Subcutaneous adipose tissue (tissue), 4 donors: Measurements from ENCODE around the gene NDOR1. TPM values are rescaled to one million over a fixed set of nuclear protein-coding genes. Genes with fewer than 3 reads are reported as not detected.

Source experiments
- total RNA-seq, 4 donors: library from RNA; depleted of rRNA; stranded (reverse); fragments of >200 nt; gene quantifications; one replicate each; pipeline ENCODE4 v1.1.0, GENCODE V29; 2016
- TF ChIP-seq, protein P1 (sequence below): fragments of 450-650 bp; IDR thresholded peaks from one replicate; pipeline ENCODE4 v1.5.1; 2016; ENCODE audit warnings: low read depth, mild to moderate bottlenecking, control low read depth, antibody characterized with exemption, moderate library complexity

Gene NDOR1
- total RNA-seq, 4 donors from 2014 or later = 2.6 to 6.2 (median 3.7) TPM

DNA sequence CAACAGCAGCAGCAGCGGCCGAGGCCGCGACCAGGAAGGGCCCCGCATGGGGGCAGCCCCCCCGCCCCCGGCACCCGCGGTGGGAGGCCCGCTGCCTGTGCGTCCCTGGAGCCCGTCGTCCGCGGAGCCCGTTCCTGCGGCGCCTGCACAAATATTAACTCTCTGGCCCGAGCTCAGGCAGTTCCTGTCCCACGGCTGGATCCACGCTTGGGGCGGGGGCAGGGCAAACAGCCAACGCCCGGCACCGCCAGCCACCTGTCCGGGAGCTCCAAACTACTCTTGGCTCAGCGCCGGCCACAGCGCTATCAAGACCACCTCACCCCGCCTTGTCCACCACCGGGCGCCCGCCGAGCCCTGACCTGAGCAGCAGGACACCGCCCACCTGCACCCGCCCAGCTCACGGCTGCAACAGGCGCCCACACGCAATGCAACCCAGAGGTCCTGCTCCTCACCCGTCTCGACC lies 35.6 kb upstream of the NDOR1 start, which contains the start of gene LRRC26:
Gene LRRC26, minus strand, starts transcription at position 156 of the 463 bp plus-strand sequence. Its CDS starts 108 bp downstream, at position 48.
- TF ChIP-seq, protein P1, sequence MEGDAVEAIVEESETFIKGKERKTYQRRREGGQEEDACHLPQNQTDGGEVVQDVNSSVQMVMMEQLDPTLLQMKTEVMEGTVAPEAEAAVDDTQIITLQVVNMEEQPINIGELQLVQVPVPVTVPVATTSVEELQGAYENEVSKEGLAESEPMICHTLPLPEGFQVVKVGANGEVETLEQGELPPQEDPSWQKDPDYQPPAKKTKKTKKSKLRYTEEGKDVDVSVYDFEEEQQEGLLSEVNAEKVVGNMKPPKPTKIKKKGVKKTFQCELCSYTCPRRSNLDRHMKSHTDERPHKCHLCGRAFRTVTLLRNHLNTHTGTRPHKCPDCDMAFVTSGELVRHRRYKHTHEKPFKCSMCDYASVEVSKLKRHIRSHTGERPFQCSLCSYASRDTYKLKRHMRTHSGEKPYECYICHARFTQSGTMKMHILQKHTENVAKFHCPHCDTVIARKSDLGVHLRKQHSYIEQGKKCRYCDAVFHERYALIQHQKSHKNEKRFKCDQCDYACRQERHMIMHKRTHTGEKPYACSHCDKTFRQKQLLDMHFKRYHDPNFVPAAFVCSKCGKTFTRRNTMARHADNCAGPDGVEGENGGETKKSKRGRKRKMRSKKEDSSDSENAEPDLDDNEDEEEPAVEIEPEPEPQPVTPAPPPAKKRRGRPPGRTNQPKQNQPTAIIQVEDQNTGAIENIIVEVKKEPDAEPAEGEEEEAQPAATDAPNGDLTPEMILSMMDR = no peak

DNA sequence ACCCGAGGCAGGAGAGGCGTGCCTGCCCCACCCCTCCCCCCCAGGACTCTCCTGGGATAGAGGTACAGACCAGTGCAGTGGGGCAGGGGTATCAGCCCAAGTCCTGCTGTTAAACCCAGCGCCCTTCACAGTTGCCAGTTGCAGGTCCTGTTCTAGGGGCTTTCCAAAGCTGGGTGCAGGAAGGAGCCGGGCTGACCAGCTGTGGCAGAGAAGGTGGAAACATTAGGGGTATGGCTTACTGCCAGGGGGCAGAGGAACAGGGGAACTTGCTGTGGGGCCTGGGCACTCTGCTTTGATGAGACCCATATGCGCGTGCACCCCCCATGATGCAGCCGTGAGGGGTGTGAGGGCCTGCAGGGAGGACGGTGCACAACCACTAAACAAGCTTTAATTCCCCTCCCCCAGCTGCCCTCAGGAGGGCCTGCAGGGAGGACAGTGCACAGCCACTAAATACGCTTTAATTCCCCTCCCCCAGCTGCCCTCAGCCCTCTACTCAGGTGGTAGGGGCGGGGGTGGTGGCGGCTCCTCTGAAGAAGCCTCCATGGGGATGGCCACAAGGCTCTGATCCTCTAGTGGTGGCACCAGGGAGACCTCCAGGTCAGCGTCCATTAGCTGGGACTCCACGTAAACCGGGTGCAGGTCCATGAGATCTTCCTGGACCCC lies 34.9 kb upstream of the NDOR1 start:
- TF ChIP-seq, protein P1 = no peak

DNA sequence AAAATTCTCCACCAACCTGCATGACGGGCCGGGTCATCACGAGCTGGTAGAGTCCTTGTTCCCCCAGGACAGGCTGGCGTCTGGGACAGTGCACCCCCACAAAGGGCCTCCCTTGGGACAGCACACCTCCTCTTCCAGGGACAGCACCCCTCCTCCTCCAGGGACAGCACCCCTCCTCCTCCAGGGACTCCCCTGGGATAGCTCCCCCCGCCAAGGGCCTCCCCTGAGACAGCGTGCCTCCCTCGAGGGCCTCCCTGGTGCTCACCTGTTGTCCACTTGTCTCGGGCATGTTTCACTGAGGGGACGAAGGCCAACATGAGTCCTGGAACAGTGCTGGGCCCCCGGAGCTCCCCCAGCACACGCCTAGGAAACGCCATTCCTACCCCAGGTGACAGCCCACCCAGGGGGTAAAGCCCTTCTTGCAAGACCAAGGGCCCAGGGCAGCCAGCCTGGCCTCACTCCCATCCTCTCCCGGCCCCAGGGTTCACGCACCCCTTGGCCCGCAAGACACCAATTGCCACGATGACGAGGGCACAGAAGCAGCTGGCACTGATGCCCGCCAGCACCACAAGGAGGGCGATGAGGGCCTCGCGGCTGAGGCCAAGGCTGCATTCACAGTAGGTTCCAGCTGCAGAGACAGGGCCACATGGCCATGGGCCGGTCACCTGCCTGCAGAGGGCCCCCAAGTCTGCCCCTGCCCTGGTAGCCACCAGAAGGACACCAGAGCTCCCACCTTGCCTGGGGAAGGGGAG lies 34.2 kb upstream of the NDOR1 start:
- TF ChIP-seq, protein P1 = no peak

DNA sequence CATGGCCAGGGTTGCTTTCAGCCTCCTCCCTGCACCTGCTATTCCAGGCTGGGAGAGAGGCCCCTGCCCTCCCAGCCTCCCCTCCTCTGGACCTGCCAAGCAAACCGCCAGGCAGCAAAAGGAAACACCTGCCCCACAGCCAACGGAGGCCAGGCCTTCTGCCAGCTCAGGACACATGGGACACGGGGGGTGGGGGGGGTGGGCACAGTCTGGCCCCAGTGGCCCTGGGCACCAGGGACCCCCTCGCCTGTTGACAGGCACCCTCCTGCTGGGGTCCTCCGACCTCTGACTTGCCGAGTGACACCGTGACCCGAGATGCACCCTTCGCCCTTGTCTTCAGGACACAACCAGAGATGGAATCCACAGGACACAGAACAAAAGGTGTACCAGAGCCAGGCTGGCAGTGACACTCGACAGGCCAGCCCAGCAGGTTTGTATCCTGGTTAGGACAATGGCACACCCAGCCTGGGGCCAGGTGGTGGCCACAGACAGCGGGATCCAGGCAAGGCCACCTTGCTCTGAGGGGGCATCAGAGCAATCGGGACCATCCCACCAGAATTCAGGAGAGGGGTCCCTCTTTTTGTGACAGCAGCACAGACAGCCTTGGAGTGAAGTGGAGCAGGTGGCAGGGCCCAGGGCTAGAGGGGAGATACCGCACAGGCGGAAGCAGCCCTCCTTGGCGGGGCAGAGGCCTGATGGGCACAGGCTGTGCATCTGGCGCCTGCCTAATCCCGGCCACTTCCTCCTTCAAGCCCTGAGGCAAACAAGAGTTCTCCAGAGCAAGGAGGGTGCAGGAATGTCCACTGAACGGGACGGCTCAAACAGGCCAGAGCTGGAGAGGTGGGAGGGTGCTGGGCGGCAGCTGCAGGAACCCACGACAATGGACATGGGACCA lies 32.4 kb upstream of the NDOR1 start:
- TF ChIP-seq, protein P1 = no peak

DNA sequence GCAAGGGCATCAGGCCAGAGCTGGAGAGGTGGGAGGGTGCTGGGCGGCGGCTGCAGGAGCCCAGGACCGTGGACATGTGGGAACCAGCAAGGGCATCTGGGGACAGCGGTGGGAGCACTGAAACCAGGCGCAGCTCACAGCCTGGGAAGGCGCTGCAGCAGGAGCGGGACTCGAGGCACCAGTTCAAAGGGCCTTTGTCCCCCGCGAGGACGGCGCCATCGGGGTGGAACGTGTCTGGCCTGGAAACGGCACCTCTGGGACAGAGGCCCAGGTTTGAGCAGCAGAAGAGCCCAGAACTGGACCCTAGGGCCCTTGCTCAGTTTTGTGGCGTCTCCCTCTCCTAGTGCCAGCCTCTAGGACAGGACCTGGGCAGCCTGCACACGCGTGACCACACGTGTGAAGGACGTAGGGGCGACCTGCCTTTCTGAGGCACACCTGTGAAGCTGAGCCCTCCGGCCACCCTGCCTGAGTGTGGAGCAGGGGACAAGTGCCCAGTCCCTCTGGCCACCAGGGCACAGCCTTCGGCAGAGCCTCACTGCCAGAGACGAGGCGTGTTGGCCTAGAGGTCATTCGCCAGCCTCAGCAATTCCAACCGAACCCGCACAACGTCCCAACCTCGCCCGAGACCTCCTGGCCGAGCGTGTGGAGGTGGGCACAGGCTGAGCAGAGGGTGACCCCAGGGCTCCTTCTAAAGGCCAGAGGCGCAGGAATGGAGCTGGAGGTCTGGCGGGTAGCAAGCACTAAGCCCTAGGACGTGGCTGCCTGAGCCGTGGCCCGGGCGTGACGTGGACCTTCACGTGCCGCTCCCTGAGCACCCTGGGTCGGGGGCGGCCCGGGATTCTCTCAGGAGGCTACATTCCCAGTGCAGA lies 31.5 kb upstream of the NDOR1 start:
- TF ChIP-seq, protein P1 = no peak

DNA sequence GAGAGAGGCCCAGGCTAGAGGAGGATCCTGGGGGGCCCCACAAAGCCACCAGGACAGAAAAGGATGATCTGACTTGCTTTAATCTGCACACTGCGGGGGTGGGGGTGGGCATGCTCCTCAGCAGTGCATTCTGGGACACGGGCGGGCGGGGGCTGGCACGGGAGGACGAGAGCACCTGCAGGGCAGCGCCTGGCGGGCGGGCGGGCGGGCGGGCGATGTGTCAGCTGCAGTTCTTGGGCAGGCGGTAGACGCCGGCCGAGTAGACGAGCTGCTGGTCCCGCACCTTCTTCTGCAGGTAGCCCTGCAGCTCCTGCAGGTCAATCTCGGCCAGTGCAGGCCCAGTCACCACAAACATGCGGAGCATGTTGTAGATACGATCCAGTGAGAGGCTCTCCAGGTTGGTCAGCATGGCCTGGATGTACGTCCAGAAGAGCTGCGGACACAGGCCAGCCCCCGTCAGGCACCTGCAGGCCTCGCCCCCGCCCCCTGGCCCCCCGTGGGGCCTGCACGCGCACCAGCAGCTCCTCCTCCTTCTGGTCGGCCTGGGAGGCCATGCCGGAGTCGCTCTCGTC lies 30.7 kb upstream of the NDOR1 start:
- TF ChIP-seq, protein P1 = no peak
